Thoracic aorta (tissue), 2 donors: ENCODE data around the gene LRRK1. TPM values are rescaled to one million over a fixed set of nuclear protein-coding genes. Genes with fewer than 3 reads are reported as not detected.
"Not testable (repeated sequence)": the region's sequence is repeated elsewhere in the genome, so short reads cannot be mapped to it uniquely, and the experiment has no call there.

Source experiments
- ATAC-seq: fragments of 150-250 bp; one replicate; pipeline ENCODE4 v1.8.0; 2017; ENCODE audit warnings: low read depth; ENCODE audit not compliant: insufficient number of reproducible peaks, low FRiP score
- DNase-seq: peaks from one replicate; pipeline ENCODE4 v3.0.0-alpha.2; 2020; ENCODE audit warnings: low spot score
- H3K27ac ChIP-seq, 2 donors: fragments of 200-600 bp; sonication (generic); 1 replicate in 1 of 2; 2 replicates in 1 of 2; pipeline ENCODE4 v1.5.1; 2016; ENCODE audit warnings: mild to moderate bottlenecking in 2 of 2, moderate library complexity in 2 of 2
- H3K27me3 ChIP-seq: fragments of 200-600 bp; sonication (generic); replicated peaks from 2 replicates; pipeline ENCODE4 v1.6.0; 2016; ENCODE audit warnings: mild to moderate bottlenecking; ENCODE audit not compliant: insufficient read depth
- H3K36me3 ChIP-seq: fragments of 200-600 bp; sonication (generic); one replicate; pipeline ENCODE4 v1.5.1; 2016
- H3K4me1 ChIP-seq, 2 donors: fragments of 200-600 bp; sonication (generic); 1 replicate in 1 of 2; 2 replicates in 1 of 2; pipeline versions ENCODE4 v1.5.1 to v1.6.0; 2016; ENCODE audit warnings: low read depth in 2 of 2, mild to moderate bottlenecking in 1 of 2; ENCODE audit not compliant: control insufficient read depth in 1 of 2
- H3K4me3 ChIP-seq: fragments of 200-600 bp; sonication (generic); 2 replicates; pipeline ENCODE4 v1.5.1; 2016; ENCODE audit warnings: mild to moderate bottlenecking
- H3K9me3 ChIP-seq: fragments of 200-600 bp; sonication (generic); 2 replicates; pipeline ENCODE4 v1.5.1; 2016
- CTCF ChIP-seq: fragments of 200-600 bp; sonication (generic); IDR thresholded peaks from one replicate; pipeline ENCODE4 v1.5.1; 2019; ENCODE audit warnings: antibody characterized with exemption
- total RNA-seq, 2 donors: library from RNA; depleted of rRNA; stranded (reverse); fragments of >200 nt; gene quantifications; one replicate each; pipeline versions ENCODE4 v1.1.0 to v1.2.3, GENCODE V29; 2016

LRRK1 gene
- total RNA-seq, 2 donors from 2014 or later: 17.2 to 47.1 TPM

- H3K27ac ChIP-seq: no peak overlapping the region
- ATAC-seq: no peak
- no peaks in the 10 kb centered on the region for H3K9me3 ChIP-seq
- no peak for TF ChIP-seq CTCF
- H3K27me3 ChIP-seq: no peaks in the 10 kb centered on the region
- H3K4me1 ChIP-seq: peaks cover 9 to 37% of the 10 kb centered on the region in 2 donors
- no peak overlapping the region for H3K4me3 ChIP-seq
- DNase-seq: no peak
- H3K36me3 ChIP-seq: no peaks in the 10 kb centered on the region
Observed at GRCh38 chr15:101069654-101069973, 150.5 kb downstream of the LRRK1 start.

GRCh38 chr15:101070024-101070423 lies 150.9 kb downstream of the LRRK1 start:
- Histone ChIP-seq H3K4me1 (peaks cover 5 to 33% of the 10 kb centered on the region in 2 donors), H3K36me3 (no peaks in the 10 kb centered on the region), H3K9me3 (no peaks in the 10 kb centered on the region), H3K27ac (peak overlapping the region; percentile 61 to 68), H3K4me3 (no peak overlapping the region), H3K27me3 (no peaks in the 10 kb centered on the region)
- no peak for TF ChIP-seq CTCF
- ATAC-seq: no peak
- DNase-seq: no peak

GRCh38 chr15:101070502-101071273 lies 151.5 kb downstream of the LRRK1 start:
- no peaks in the 10 kb centered on the region for H3K36me3 ChIP-seq
- no peak for TF ChIP-seq CTCF
- ATAC-seq (peak; percentile 84), DNase-seq (no peak)
- H3K4me3 ChIP-seq: no peak overlapping the region
- peak overlapping the region; percentile 61 to 68 for H3K27ac ChIP-seq
- H3K27me3 ChIP-seq: no peaks in the 10 kb centered on the region
- peaks cover 5 to 27% of the 10 kb centered on the region in 2 donors for H3K4me1 ChIP-seq
- no peaks in the 10 kb centered on the region for H3K9me3 ChIP-seq

- Histone ChIP-seq H3K4me3 (no peak overlapping the region), H3K27me3 (no peaks in the 10 kb centered on the region), H3K9me3 (no peaks in the 10 kb centered on the region), H3K4me1 (peaks cover 5 to 27% of the 10 kb centered on the region in 2 donors), H3K36me3 (no peaks in the 10 kb centered on the region), H3K27ac (no peak overlapping the region)
- DNase-seq: no peak
- TF ChIP-seq CTCF: no peak
- ATAC-seq: no peak
Observed at GRCh38 chr15:101071651-101072050, 152.5 kb downstream of the LRRK1 start.

- H3K27me3 ChIP-seq, H3K27ac ChIP-seq, H3K36me3 ChIP-seq, H3K4me3 ChIP-seq, ATAC-seq, DNase-seq, H3K9me3 ChIP-seq: not testable (repeated sequence)
- peaks cover 5 to 25% of the 10 kb centered on the region in 2 donors for H3K4me1 ChIP-seq
Observed at GRCh38 chr15:101072235-101072634, 153.1 kb downstream of the LRRK1 start.

GRCh38 chr15:101077806-101078668 lies 158.9 kb downstream of the LRRK1 start:
- H3K9me3 ChIP-seq, DNase-seq, H3K27ac ChIP-seq, H3K4me1 ChIP-seq, H3K27me3 ChIP-seq, ATAC-seq, H3K4me3 ChIP-seq, H3K36me3 ChIP-seq: not testable (repeated sequence)
